ENCODE measurements around the gene SPO11. TPM values are rescaled to one million over a fixed set of nuclear protein-coding genes. Genes with fewer than 3 reads are reported as not detected.
"Not testable (repeated sequence)": the region's sequence is repeated elsewhere in the genome, so short reads cannot be mapped to it uniquely, and the experiment has no call there.

The SPO11 gene
- total and polyA plus RNA-seq, 3 experiments from 2014 or later, result not detected

DNA sequence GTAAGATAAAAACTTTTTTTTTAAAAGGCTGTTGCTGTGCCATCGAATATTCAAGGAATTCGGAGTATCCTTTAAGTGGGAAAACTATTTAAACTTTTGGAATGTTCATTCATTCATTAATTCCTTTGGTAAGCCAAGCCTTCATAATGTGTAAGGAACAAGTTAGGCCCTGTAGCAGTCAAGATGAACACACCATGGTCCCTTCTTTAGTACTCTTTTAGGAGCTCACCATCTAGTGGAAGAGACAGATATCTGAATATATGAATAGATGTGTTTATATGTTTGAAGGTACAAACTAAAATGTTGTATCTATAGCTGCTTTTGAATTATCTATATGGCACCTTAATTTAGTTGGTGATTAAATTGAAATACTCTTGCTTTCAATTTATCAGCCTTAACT, 5.8 kb downstream of the SPO11 start:
- H3K9me3 Mint-ChIP-seq, result no peaks in the 10 kb centered on the region
- Histone ChIP-seq H3K4me3 (ENCODE audit: low read length) (no peak overlapping the region), H3K9me3 (ENCODE audit: low read length) (no peaks in the 10 kb centered on the region), H3K36me3 (ENCODE audit: insufficient read depth, low read length) (no peaks in the 10 kb centered on the region), H3K4me1 (ENCODE audit: insufficient read depth, low read length) (no peaks in the 10 kb centered on the region), H3K27ac (ENCODE audit: low read depth, low read length) (no peak overlapping the region), H3K27me3 (ENCODE audit: insufficient read depth, low read length, poor library complexity, severe bottlenecking) (peaks cover 3% of the 10 kb centered on the region)
- no peaks in the 10 kb centered on the region for H3K36me3 Mint-ChIP-seq
- POLR2A ChIA-PET, result no interaction called here
- H3K27me3 Mint-ChIP-seq, result peaks cover 15 to 51% of the 10 kb centered on the region in 2 donors
- H3K4me3 Mint-ChIP-seq, result no peak overlapping the region
- H3K27ac Mint-ChIP-seq, result peak overlapping the region in 1 of 8 donors; percentile 15
- H3K4me1 Mint-ChIP-seq, result no peaks in the 10 kb centered on the region
- no peak for DNase-seq
- CTCF ChIA-PET, result no interaction called here

DNA sequence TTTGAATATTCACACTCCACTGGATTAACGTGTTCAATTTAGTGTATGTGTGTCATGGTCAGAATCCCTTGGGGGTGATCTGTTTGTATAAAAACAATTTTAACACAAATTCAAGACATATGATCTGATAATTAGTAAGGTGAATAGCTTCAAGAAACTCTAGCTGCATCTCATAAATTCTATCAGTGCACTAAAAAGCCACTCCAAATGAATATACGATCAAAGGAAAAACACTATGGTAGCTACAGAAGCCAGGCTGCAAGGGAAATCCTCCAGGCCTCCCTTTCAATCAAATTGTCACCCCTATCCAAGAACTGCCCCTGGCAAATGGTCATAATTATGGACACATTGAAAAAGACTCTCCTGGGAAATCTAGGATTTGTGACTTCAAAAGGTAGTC, 12.1 kb downstream of the SPO11 start:
- Mint-ChIP-seq H3K27me3 (peaks cover 6 to 37% of the 10 kb centered on the region in 2 donors), H3K27ac (no peak overlapping the region), H3K4me3 (no peak overlapping the region), H3K4me1 (no peaks in the 10 kb centered on the region), H3K36me3 (no peaks in the 10 kb centered on the region), H3K9me3 (no peaks in the 10 kb centered on the region)
- Histone ChIP-seq H3K4me1 (ENCODE audit: insufficient read depth, low read length) (no peaks in the 10 kb centered on the region), H3K36me3 (ENCODE audit: insufficient read depth, low read length) (no peaks in the 10 kb centered on the region), H3K9me3 (ENCODE audit: low read length) (no peaks in the 10 kb centered on the region), H3K27ac (ENCODE audit: low read depth, low read length) (no peak overlapping the region), H3K4me3 (ENCODE audit: low read length) (no peak overlapping the region), H3K27me3 (ENCODE audit: insufficient read depth, low read length, poor library complexity, severe bottlenecking) (peaks cover 3% of the 10 kb centered on the region)
- POLR2A ChIA-PET, result no interaction called here
- CTCF ChIA-PET, result no interaction called here
- no peak for DNase-seq

DNA sequence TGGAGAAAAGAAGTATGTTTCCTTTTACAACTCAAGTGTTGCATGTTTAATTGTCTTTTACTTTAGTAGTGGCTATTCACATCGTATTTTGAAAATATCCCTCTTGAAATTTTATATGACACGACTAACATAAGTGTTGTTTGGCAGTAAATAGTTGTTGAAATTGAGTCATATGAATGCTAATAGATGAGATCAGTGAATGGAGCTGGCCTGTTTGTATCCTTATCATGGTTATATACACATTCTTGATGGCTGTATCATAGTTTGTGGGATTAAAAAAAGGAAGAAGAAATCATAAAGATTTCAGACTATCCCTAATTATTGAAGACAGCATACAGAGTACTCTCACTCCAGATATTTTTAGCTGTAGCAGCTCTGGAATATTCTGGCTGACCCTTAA, 13.2 kb downstream of the SPO11 start:
- H3K4me3 ChIP-seq (ENCODE audit: low read length), result no peak overlapping the region
- CTCF ChIA-PET, result no interaction called here
- no peak for DNase-seq
- Mint-ChIP-seq H3K4me1 (no peaks in the 10 kb centered on the region), H3K27me3 (peaks cover 6 to 30% of the 10 kb centered on the region in 2 donors), H3K27ac (peak overlapping the region in 1 of 8 donors; percentile 7), H3K9me3 (no peaks in the 10 kb centered on the region), H3K36me3 (no peaks in the 10 kb centered on the region), H3K4me3 (no peak overlapping the region)
- no peaks in the 10 kb centered on the region for H3K36me3 ChIP-seq (ENCODE audit: insufficient read depth, low read length)
- POLR2A ChIA-PET, result no interaction called here
- H3K27me3 ChIP-seq (ENCODE audit: insufficient read depth, low read length, poor library complexity, severe bottlenecking), result peaks cover 3% of the 10 kb centered on the region
- no peaks in the 10 kb centered on the region for H3K4me1 ChIP-seq (ENCODE audit: insufficient read depth, low read length)
- no peaks in the 10 kb centered on the region for H3K9me3 ChIP-seq (ENCODE audit: low read length)
- H3K27ac ChIP-seq (ENCODE audit: low read depth, low read length), result no peak overlapping the region

DNA sequence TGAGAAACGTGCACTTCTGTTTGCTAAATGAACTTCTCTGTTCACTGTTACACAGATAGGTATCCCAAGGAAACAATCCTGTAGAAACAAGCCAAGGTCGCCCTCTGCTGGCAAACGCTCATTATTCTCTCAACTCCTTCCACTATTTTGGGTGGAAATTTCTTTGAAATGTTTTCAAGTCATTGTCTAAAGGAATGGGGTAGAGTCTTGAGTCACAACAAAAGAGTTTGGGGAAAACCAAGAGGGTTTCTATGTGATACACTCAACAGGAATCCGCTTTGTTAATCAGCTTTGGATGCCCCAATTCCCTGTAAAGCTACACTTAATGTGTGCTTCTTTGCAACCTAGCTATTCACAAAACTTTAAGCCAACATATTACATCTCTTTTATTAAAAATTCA, 16.9 kb downstream of the SPO11 start:
- POLR2A ChIA-PET, result no interaction called here
- H3K27ac ChIP-seq (ENCODE audit: low read depth, low read length), result no peak overlapping the region

DNA sequence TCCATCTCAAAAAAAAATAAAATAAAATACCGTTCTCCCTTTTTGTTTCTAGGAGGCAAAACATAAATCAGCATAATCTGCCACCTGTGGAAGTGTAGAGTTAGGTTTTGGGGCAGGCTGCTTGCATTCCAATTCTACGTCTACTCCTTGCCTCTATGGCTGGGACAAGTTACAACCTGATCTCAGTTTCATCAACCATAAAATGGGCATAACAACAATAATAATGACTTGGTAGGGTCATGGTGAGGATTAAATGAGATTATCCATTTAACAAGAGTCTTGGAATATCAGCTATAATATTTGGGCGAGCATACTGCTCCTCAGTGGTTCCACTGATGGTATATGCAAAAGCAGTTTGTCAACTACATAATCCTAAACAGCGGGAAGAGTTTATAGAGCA, 17.8 kb downstream of the SPO11 start:
- no peaks in the 10 kb centered on the region for H3K36me3 ChIP-seq (ENCODE audit: insufficient read depth, low read length)
- peaks cover 13 to 19% (median 16%) of the 10 kb centered on the region in 3 donors for H3K4me1 Mint-ChIP-seq
- peaks cover 4 to 12% of the 10 kb centered on the region in 2 donors for H3K27me3 Mint-ChIP-seq
- DNase-seq, result no peak
- POLR2A ChIA-PET, result no interaction called here
- CTCF ChIA-PET, result interaction anchor here (1.2 to 3.1 kb wide), 4 partner anchors 8 to 797 kb away, joined by 3 to 10 read pairs (median 5); no protein-coding TSS in a partner anchor
- no peaks in the 10 kb centered on the region for H3K27me3 ChIP-seq (ENCODE audit: insufficient read depth, low read length, poor library complexity, severe bottlenecking)
- H3K27ac Mint-ChIP-seq, result peak overlapping the region in 1 of 8 donors; percentile 89
- H3K4me3 Mint-ChIP-seq, result peak overlapping the region in 1 of 7 donors; percentile 92
- H3K4me3 ChIP-seq (ENCODE audit: low read length), result no peak overlapping the region
- peaks cover 0 to 10% (median 3%) of the 10 kb centered on the region in 3 donors for H3K36me3 Mint-ChIP-seq
- no peaks in the 10 kb centered on the region for H3K9me3 ChIP-seq (ENCODE audit: low read length)
- no peaks in the 10 kb centered on the region for H3K9me3 Mint-ChIP-seq
- peaks cover 10% of the 10 kb centered on the region for H3K4me1 ChIP-seq (ENCODE audit: insufficient read depth, low read length)
- H3K27ac ChIP-seq (ENCODE audit: low read depth, low read length), result no peak overlapping the region

More for the DNA sequence above, 16.9 kb downstream of the SPO11 start:
- H3K27ac Mint-ChIP-seq, result no peak overlapping the region
- H3K36me3 ChIP-seq (ENCODE audit: insufficient read depth, low read length), result no peaks in the 10 kb centered on the region
- peaks cover 0 to 3% (median 0%) of the 10 kb centered on the region in 3 donors for H3K36me3 Mint-ChIP-seq
- H3K9me3 Mint-ChIP-seq, result no peaks in the 10 kb centered on the region
- H3K4me1 Mint-ChIP-seq, result peaks cover 4 to 10% (median 7%) of the 10 kb centered on the region in 3 donors
- no peaks in the 10 kb centered on the region for H3K9me3 ChIP-seq (ENCODE audit: low read length)
- DNase-seq, result peak; percentile 33 to 70 (median 49)
- peaks cover 7 to 21% of the 10 kb centered on the region in 2 donors for H3K27me3 Mint-ChIP-seq
- CTCF ChIA-PET, result interaction anchor here (0.8 to 3.1 kb wide), 6 partner anchors 9 to 796 kb away, joined by 3 to 10 read pairs (median 4); no protein-coding TSS in a partner anchor
- H3K4me3 ChIP-seq (ENCODE audit: low read length), result no peak overlapping the region
- peak overlapping the region in 1 of 7 donors; percentile 19 for H3K4me3 Mint-ChIP-seq
- H3K4me1 ChIP-seq (ENCODE audit: insufficient read depth, low read length), result peaks cover under 1% of the 10 kb centered on the region
- no peaks in the 10 kb centered on the region for H3K27me3 ChIP-seq (ENCODE audit: insufficient read depth, low read length, poor library complexity, severe bottlenecking)

DNA sequence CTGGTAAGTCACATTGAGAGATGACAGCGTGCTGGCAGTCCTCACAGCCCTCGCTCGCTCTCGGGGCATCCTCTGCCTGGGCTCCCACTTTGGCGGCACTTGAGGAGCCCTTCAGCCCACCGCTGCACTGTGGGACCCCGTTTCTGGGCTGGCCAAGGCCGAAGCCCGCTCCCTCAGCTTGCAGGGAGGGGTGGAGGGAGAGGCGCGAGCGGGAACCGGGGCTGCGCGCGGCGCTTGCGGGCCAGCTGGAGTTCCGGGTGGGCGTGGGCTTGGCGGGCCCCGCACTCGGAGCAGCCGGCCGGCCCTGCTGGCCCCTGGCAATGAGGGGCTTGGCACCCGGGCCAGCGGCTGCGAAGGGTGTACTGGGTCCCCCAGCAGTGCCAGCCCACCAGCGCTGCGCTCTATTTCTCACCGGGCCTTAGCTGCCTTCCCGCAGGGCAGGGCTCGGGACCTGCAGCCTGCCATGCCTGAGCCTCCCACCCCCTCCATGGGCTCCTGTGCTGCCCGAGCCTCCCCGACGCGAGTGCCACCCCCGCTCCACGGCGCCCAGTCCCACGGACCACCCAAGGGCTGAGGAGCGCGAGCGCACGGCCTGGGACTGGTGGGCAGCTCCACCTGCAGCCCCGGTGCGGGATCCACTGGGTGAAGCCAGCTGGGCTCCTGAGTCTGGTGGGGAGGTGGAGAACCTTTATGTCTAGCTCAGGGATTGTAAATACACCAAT, 18.8 kb downstream of the SPO11 start:
- DNase-seq; H3K4me3 ChIP-seq (ENCODE audit: low read length); H3K9me3 Mint-ChIP-seq; POLR2A ChIA-PET; H3K27ac ChIP-seq (ENCODE audit: low read depth, low read length); H3K9me3 ChIP-seq (ENCODE audit: low read length); H3K36me3 ChIP-seq (ENCODE audit: insufficient read depth, low read length); H3K27me3 Mint-ChIP-seq; H3K27me3 ChIP-seq (ENCODE audit: insufficient read depth, low read length, poor library complexity, severe bottlenecking): not testable (repeated sequence)
- CTCF ChIA-PET, result interaction anchor here (1.0 to 3.1 kb wide), 7 partner anchors 8 to 798 kb away, joined by 3 to 10 read pairs (median 4); no protein-coding TSS in a partner anchor
- Mint-ChIP-seq H3K36me3 (peaks cover 0 to 17% (median 3%) of the 10 kb centered on the region in 3 donors), H3K27ac (peak overlapping the region in 1 of 8 donors; percentile 89), H3K4me3 (peak overlapping the region in 2 of 7 donors; percentile 25 to 92), H3K4me1 (peaks cover 21 to 29% (median 26%) of the 10 kb centered on the region in 3 donors)
- peaks cover 17% of the 10 kb centered on the region for H3K4me1 ChIP-seq (ENCODE audit: insufficient read depth, low read length)

DNA sequence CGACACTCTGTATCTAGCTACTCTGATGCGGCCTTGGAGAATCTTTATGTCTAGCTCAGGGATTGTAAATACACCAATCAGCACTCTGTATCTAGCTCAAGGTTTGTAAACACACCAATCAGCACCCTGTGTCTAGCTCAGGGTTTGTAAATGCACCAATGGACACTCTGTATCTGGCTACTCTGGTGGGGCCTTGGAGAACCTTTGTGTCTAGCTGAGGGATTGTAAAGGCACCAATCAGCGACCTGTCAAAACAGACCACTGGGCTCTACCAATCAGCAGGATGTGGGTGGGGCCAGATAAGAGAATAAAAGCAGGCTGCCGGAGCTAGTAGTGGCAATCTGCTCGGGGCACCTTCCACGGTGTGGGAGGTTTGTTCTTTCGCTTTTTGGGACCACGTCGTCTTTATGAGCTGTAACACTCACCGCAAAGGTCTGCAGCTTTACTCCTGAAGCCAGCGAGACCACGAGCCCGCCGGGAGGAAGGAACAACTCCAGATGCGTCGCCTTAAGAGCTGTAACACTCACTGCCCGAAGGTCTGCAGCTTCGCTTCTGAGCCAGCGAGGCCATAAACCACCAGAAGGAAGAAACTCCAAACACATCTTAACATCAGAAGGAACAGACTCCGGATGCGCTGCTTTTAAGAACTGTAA, 19.4 kb downstream of the SPO11 start:
- Mint-ChIP-seq H3K36me3 (peaks cover 0 to 24% (median 3%) of the 10 kb centered on the region in 3 donors), H3K4me3 (peak overlapping the region in 6 of 7 donors; percentile 16 to 77 (median 68)), H3K4me1 (peaks cover 23 to 35% (median 33%) of the 10 kb centered on the region in 3 donors), H3K27ac (peak overlapping the region in 6 of 8 donors; percentile 22 to 90 (median 60))
- peaks cover 17% of the 10 kb centered on the region for H3K4me1 ChIP-seq (ENCODE audit: insufficient read depth, low read length)
- H3K9me3 Mint-ChIP-seq; H3K27me3 ChIP-seq (ENCODE audit: insufficient read depth, low read length, poor library complexity, severe bottlenecking); POLR2A ChIA-PET; H3K27ac ChIP-seq (ENCODE audit: low read depth, low read length); H3K9me3 ChIP-seq (ENCODE audit: low read length); DNase-seq; H3K27me3 Mint-ChIP-seq; H3K4me3 ChIP-seq (ENCODE audit: low read length): not testable (repeated sequence)
- H3K36me3 ChIP-seq (ENCODE audit: insufficient read depth, low read length), result peaks cover 12% of the 10 kb centered on the region
- CTCF ChIA-PET, result interaction anchor here (1.0 to 3.1 kb wide), 6 partner anchors 9 to 798 kb away, joined by 3 to 10 read pairs (median 4); no protein-coding TSS in a partner anchor
